H7 (cell line): ENCODE data around the gene NEK7. TPM values are rescaled to one million over a fixed set of nuclear protein-coding genes. Genes with fewer than 3 reads are reported as not detected.
"Not testable (repeated sequence)": the region's sequence is repeated elsewhere in the genome, so short reads cannot be mapped to it uniquely, and the experiment has no call there.

Experiments
- DNase-seq: peaks from one replicate; pipeline ENCODE4 v3.0.0; 2012
- H3K27me3 ChIP-seq: 2 replicates; pipeline ENCODE4 v1.6.0; 2011; ENCODE audit warnings: mild to moderate bottlenecking, low read length; ENCODE audit not compliant: control insufficient read depth, insufficient read depth
- H3K36me3 ChIP-seq: replicated peaks from 2 replicates; pipeline ENCODE4 v1.5.1; 2011; ENCODE audit warnings: low read length; ENCODE audit not compliant: control insufficient read depth, insufficient read depth
- H3K4me3 ChIP-seq: 2 replicates; pipeline ENCODE4 v1.5.1; 2011; ENCODE audit warnings: low read depth, mild to moderate bottlenecking, control low read depth, low read length, moderate library complexity; ENCODE audit not compliant: insufficient read depth
- total RNA-seq: library from RNA; depleted of rRNA; stranded (reverse); fragments of >200 nt; shearing (Covaris generic); gene quantifications from 2 replicates; pipeline ENCODE4 v1.2.3, GENCODE V29; 2014

Gene NEK7
- total RNA-seq, 1 experiment from 2014 or later: 20.3 TPM

GRCh38 chr1:198128533-198128932, 28.3 kb upstream of the NEK7 start:
- H3K4me3 ChIP-seq: no peak overlapping the region
- no peak for DNase-seq

GRCh38 chr1:198130053-198130452, 26.7 kb upstream of the NEK7 start:
- H3K27me3 ChIP-seq, H3K4me3 ChIP-seq, H3K36me3 ChIP-seq, DNase-seq: not testable (repeated sequence)

More at GRCh38 chr1:198128533-198128932, 28.3 kb upstream of the NEK7 start:
- H3K36me3 ChIP-seq: no peaks in the 10 kb centered on the region
- H3K27me3 ChIP-seq: no peaks in the 10 kb centered on the region

- H3K36me3 ChIP-seq: no peaks in the 10 kb centered on the region
- H3K27me3 ChIP-seq: no peaks in the 10 kb centered on the region
- no peak overlapping the region for H3K4me3 ChIP-seq
- DNase-seq: no peak
Measured at GRCh38 chr1:198132060-198132781, 24.6 kb upstream of the NEK7 start.

- Histone ChIP-seq H3K4me3 (no peak overlapping the region), H3K36me3 (no peaks in the 10 kb centered on the region), H3K27me3 (no peaks in the 10 kb centered on the region)
- DNase-seq: no peak
Measured at GRCh38 chr1:198134252-198134651, 22.5 kb upstream of the NEK7 start.

- Histone ChIP-seq H3K4me3 (no peak overlapping the region), H3K36me3 (no peaks in the 10 kb centered on the region), H3K27me3 (no peaks in the 10 kb centered on the region)
- DNase-seq: no peak
Measured at GRCh38 chr1:198135366-198135765, 21.4 kb upstream of the NEK7 start.

GRCh38 chr1:198141668-198142351, 15.0 kb upstream of the NEK7 start:
- no peaks in the 10 kb centered on the region for H3K36me3 ChIP-seq
- DNase-seq: no peak
- H3K27me3 ChIP-seq: no peaks in the 10 kb centered on the region
- H3K4me3 ChIP-seq: no peak overlapping the region

- Histone ChIP-seq H3K27me3 (no peaks in the 10 kb centered on the region), H3K4me3 (no peak overlapping the region), H3K36me3 (no peaks in the 10 kb centered on the region)
- no peak for DNase-seq
Measured at GRCh38 chr1:198143797-198144196, 13.0 kb upstream of the NEK7 start.

GRCh38 chr1:198147216-198147615, 9.6 kb upstream of the NEK7 start:
- no peak overlapping the region for H3K4me3 ChIP-seq
- no peaks in the 10 kb centered on the region for H3K27me3 ChIP-seq
- H3K36me3 ChIP-seq: no peaks in the 10 kb centered on the region
- DNase-seq: no peak

- no peak for DNase-seq
- H3K36me3 ChIP-seq: no peaks in the 10 kb centered on the region
- H3K4me3 ChIP-seq: no peak overlapping the region
- H3K27me3 ChIP-seq: no peaks in the 10 kb centered on the region
Measured at GRCh38 chr1:198150369-198150768, 6.4 kb upstream of the NEK7 start.

- no peaks in the 10 kb centered on the region for H3K27me3 ChIP-seq
- DNase-seq: no peak
- no peak overlapping the region for H3K4me3 ChIP-seq
- no peaks in the 10 kb centered on the region for H3K36me3 ChIP-seq
Measured at GRCh38 chr1:198151688-198152087, 5.1 kb upstream of the NEK7 start.

- H3K27me3 ChIP-seq: no peaks in the 10 kb centered on the region
- H3K4me3 ChIP-seq: no peak overlapping the region
- no peaks in the 10 kb centered on the region for H3K36me3 ChIP-seq
- no peak for DNase-seq
Measured at GRCh38 chr1:198153103-198153502, 3.7 kb upstream of the NEK7 start.

- no peak for DNase-seq
- no peaks in the 10 kb centered on the region for H3K27me3 ChIP-seq
- H3K36me3 ChIP-seq: no peaks in the 10 kb centered on the region
- no peak overlapping the region for H3K4me3 ChIP-seq
Measured at GRCh38 chr1:198153804-198154203, 3.0 kb upstream of the NEK7 start.

- H3K4me3 ChIP-seq: no peak overlapping the region
- no peaks in the 10 kb centered on the region for H3K36me3 ChIP-seq
- no peaks in the 10 kb centered on the region for H3K27me3 ChIP-seq
- no peak for DNase-seq
Measured at GRCh38 chr1:198155253-198155652, 1.5 kb upstream of the NEK7 start.

- Histone ChIP-seq H3K27me3 (no peaks in the 10 kb centered on the region), H3K36me3 (no peaks in the 10 kb centered on the region), H3K4me3 (peak overlapping the region; percentile 85)
- peak; percentile 58 for DNase-seq
Measured at GRCh38 chr1:198156111-198156744, 570 bp upstream of the NEK7 start.

- peak overlapping the region; percentile 85 for H3K4me3 ChIP-seq
- DNase-seq: peak; percentile 83
- H3K27me3 ChIP-seq: no peaks in the 10 kb centered on the region
- H3K36me3 ChIP-seq: no peaks in the 10 kb centered on the region
Measured at GRCh38 chr1:198157241-198157846, 546 bp downstream of the NEK7 start.
